NCI-H510A treated with DMSO at 0.1 percent for 48 hours (cell line): ENCODE measurements around the gene PTTG1IP2.
"Not testable (repeated sequence)": the region's sequence is repeated elsewhere in the genome, so short reads cannot be mapped to it uniquely, and the experiment has no call there.

Experiments used
- DNase-seq: peaks from one replicate; lab custom pipeline; 2025; lab: John Stamatoyannopoulos, UW

PTTG1IP2 gene

DNA sequence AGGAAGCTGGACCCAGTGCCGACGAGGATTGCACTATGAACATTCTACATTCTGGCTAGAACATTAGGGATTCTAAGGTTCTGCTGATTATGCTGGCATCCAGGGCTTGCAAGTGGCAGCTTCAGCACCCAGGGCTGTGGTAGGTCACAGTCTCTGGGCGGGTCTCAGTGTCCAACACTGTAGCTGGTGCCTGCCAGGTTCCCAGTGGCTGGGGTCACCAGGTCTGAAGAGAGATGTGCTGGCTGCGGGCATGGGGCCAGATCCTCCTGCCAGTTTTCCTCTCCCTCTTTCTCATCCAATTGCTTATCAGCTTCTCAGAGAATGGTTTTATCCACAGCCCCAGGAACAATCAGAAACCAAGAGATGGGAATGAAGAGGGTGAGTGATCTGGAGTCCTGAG is at the start of gene PTTG1IP2:
TSS of gene PTTG1IP2 (plus strand) at position 86 of the 400 bp plus-strand sequence. CDS start at position 234, 148 bp downstream.
- no peak for DNase-seq

DNA sequence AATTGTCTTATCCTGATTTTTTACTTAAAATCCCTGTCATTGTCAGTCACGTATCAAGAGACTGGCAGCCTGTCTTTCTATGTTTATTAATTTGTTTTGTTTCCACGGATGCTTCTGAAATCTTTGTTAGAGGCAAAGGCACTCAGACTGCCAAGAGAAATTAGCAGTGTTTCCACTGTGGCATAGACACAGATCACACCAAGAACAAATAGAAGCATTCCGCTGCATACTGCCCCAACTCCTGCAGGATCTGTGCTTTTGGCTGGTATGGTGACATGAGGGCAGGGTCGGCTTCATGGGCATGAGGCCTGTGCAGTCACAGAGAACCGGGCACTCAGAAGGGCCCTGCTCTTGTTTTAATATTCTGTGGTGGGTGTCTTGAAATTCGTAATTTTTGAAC is 47.8 kb upstream of the PTTG1IP2 start:
- no peak for DNase-seq

DNA sequence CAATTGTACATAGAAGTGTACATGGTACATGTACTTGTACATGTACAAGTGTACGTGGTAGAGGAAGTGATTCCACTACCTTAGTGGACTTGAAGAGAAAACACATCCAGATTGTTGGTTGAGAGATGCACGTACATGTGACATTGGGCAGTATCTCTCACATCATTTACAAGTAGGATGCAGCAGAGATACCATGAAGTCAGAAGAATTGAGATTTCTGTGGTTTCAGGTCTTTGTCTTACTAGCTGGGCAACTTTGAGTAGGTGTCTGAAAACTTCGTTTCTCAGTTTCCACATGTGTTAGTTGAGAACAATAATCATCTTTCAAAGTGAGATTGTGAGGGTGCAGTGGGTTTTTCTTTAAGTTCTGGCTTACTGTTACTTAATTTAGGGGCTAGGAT is 44.7 kb upstream of the PTTG1IP2 start:
- DNase-seq = no peak

DNA sequence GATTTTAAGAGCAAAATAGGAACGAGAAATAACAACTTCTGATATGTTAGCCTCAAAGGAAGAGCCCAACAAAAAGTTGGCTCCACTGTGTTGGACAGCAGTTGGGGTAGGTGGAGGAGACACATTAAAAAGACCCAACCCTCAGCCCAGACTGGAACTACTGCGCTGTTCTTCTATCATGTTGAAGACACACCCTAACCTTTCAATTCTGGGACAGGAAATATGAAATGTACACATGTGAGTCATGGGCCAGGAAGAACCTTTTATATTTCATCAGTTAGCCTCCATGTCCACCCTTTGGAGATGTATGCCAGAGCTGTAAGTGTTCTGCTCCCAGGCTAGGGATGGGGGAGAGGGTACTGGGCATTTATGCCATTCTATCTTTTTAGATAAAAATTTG is 44.1 kb upstream of the PTTG1IP2 start:
- DNase-seq = no peak

DNA sequence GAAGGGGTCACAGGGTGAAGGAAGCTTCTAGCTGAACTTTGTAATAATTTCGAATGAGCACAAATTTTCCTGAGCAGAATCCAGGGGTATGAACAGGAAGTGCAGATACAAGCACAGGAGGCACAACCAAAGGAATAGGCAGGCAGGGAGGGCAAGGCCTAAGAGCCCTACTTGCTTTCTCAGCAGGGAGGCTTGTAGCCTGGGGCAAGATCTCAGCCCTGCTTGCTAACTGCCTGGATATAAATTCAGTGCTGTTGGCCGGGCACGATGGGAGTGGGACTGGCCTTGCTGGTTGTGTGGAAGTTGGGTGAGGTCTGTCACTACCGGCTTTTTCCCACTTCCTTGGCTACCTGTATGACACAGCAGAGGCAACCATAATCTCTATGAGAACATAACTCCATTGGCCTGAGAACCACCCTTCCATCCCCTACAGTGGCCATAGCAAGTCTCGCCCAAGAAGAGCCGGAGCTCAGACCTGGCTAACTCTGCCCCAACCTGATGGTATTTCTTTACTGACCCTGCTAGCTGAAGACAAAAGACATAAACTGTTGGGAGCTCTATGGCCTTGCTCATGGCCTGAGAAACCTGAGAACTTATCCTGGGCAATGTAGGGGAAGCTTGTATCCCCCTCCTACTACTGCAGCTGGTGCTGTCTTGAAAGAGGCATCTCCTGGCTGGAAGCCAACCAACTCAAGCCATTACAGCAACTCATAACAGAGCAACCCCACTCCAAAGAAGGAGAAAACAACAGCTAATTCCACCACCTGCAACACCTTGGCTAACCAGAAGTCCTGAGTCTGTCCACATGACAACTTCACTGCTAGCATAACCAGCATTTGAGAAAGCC is 38.6 kb upstream of the PTTG1IP2 start:
- DNase-seq = no peak

DNA sequence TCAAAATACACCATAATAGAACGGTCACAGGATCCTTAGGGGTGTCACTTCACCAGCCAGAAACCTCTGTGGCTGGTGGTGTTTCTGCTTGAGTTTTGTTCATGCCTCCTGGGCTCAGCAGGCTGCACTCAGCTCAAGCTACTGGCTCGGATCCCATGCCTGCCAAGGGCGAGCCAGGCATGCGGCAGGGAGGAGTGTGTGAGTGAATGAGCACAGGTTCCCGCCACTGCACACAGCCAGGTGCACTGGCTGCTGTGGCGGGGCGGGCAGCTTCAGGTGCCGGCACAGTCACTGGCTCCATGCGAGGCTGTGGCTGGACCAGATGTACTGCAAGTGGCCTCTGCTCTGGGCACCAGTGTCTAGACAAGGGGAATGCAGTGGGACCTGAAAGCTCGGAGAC is 36.7 kb upstream of the PTTG1IP2 start:
- no peak for DNase-seq

DNA sequence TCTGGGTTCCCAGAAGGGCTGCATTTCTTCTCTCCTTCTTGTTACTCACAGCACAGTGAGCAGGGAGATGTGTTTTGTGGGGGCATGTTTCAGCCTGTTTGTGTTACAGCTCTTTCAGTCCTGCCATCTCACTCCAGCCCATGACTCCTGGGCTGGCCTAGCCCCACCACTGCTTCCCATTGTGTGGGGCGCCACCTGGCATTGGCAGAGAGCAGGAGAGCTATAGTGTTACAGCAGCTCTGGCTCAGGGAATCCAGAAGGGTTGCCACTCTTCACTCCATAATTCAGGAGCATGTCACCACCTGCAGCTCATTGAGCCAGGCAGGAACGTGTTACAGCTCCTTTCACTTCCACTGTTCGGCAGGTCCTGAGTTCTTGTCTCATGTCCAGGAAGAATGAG is 36.2 kb upstream of the PTTG1IP2 start:
- DNase-seq = no peak

DNA sequence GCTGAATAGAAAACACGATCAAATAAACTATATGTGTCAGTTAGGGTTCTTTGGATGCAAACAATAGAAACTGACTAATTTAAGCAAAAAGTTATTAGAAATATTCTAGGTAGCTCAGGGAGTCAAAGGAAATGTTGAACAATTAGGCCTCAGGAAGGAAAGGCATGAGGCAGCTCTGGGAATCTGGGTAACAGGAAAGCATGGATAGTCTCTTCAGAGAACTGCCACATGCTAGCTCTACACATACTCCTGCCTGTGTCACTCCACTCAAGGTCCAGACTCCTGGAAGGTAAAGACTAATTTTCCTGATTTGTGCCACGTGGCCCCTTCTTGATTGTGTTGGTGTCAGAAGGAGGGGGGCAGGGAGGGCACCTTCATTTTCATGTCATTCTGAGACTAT is 23.8 kb upstream of the PTTG1IP2 start:
- no peak for DNase-seq

DNA sequence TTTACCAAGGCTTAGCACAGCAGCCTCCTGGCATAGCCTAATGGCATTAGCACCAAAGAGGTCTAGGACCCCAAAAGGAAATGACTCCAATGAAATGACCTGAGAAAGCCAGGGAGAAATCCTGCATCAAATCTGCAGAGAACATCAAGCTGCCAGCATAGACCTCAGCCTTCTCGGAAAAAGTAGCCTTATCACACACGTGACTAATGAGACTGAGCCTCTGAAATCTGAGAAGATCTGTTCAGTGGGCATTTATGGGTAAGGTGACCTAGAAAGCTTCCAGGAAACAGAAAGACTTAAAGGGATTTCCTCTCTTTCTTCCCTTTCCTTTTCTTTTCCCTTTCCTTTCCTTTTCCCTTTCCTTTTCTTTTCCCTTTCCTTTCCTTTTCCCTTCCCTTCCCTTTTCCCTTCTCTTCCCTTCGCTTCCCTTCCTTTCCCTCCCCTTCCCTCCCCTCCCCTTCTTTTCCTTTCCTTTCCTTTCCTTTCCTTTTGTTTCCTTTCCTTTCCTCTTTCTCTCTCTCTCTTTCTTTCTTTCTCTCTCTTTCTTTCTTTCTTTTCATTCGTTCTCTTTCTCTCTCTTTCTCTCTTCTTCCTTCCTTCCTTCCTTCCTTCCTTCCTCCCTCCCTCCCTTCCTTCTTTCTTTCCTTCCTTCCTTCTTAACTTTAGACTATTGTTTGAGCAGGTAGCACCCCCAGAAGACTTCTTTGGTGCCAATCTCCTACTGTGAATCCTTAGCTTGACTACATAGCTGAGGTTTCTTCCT is 23.1 kb upstream of the PTTG1IP2 start:
- DNase-seq = no peak

DNA sequence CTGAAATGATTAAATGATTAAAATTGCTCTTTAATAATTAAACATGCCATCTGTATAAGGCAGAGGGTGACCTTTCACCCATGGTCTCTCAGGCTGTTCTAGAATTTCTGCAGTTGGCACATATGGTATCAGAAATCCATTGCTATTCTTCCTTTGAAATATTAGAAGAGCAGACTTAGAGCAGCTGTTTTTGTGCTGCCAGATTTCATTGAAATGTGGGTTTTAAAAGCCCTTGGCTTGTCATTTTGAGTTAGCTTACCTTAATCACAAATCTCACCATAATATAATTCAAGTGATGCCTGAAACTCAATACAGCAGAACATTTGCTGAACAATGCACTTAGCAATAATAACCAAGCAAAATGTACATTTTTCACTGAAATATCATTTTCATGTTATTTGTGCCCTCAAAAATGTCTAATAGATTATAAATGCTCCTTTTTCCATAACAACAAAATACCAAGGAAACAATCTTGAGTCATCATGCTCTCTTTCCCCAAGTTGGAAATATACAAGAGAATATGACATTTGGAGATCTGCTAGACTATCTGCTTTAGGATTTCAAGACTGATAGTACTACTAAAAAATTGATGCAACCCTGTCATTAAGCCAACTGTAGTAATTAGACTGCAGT is 16.1 kb upstream of the PTTG1IP2 start:
- no peak for DNase-seq

DNA sequence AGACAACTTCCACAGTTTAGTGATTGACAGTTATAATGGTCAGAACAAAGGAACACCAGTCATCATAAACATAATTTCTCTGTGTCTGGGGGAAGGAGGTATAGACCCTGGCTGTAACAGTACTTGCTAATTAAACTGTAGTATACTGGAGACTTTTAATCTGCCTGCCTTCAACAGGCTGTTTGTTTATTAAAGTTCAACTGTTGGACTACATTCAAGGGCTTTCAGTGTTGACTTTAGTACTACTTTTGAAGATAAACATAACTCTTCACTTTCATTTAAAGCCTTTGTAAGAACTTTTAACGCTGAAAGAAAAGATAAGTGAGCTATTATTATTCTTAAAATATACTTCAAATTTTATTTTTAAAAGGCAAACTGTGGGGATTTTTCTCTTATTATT is 15.5 kb upstream of the PTTG1IP2 start:
- DNase-seq = no peak

DNA sequence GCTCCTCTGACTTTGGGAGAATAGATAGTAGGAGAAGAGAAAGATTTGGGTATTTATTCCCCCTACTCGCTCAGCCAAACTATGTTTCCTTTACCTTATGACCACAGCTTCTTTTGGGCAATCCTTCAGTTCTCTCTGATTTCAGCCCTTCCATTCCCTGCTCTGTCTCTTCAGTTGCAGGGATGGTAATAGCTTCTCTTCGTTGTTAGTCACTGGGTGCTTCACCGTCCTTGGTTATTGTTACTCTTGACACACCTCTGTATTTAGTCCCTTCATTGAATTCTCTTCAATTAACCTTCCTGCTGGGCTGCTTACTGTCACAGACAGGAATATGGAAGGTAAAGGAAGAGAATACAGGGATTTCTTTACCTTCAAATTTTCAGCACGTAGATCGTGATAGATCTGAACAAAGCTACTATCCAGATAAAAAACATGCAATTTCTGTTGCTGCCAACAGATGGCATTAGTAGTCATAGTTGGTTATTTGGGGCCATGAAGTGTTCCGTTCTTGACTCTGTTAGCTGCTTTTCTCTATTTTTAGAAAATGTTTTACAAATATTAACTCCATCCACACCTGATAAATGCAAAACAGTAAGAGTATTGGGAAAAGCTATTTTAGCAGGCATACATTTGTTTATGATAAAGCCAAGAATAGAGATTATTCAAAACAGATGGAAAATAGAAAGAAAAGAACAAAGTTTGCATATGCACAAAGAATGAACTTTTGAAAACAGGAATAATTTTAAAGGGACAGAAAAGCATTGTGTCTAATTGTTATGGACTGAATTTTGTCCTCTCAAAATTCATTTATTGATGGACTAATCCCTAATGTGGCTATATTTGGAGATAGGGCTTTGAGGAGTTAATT is 14.0 kb upstream of the PTTG1IP2 start:
- peak; percentile 53 for DNase-seq

DNA sequence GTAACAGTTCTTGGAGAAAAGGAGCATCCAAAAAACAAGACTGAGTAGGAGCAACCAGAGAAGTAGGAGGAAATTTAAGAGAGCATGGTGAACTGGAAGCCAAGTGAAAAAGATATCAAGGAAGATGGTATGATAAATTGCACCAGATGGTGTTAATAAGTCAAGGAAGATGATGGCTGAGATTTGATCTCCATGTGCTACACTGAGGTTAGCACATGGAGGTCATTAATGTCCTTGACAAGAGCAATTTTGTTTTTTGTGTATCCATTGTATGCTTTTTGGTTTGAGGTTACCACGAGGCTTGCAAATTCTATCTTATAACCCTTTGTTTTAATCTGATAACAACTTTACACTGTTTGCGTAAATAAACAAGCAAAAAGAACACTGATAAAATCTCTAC is 11.3 kb upstream of the PTTG1IP2 start:
- no peak for DNase-seq

DNA sequence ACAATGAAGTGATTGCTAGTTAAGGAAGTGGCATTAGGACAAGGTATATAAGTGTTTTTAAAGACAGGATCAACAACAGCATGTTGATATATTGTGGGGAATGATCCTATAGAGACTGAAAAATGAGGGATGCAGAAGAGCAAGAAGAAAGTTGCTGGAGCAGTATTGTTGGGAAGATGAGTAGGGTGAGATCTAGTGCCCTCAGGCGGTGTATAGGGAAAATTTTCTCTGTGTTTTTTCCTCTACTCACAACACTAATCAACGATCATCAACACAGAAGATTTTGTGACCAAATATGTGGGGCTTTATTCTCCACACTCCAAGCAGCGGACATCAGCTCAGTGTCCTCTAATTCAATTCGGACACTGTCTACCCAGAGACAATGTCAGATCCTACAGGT is 9.6 kb upstream of the PTTG1IP2 start:
- DNase-seq = no peak

DNA sequence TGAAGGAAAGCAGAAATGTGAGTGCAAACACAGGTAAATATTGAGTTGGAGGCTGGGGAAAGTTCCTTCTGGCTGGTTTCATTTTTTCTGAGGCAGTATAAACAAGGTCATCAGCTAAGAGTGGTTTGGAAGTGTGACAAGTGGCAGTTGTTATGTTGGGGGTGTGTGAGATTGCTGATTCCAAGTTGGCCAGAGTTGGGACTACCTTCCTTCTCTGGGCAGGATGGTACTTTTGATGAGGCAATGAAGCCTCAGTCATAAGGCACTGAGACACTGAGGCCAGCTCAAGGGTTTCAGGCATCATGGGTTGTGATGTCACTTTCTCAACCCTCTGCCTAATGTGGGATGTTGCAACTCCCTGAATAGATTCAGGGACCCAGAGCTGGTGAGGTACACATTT is 8.2 kb upstream of the PTTG1IP2 start:
- DNase-seq = no peak

DNA sequence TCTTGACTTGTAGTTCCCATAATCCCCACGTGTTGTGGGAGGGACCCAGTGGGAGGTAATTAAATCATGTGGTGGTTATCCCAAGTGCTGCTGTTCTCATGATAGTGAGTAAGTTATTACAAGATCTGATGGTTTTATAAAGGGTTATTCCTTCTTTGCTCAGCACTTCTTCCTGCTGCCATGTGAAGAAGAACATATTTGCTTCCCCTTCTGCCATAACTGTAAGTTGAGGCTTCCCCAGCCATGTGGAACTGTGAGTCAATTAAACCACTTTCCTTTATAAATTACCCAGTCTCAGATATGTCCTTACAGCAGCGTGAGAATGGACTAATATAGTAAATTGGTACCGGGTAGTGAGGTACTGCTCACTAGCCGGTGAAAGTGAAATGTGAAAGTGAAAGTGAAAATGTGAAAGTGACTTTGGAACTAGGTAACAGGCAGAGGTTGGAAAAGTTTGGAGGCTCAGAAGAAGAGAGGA is 6.2 kb upstream of the PTTG1IP2 start:
- not testable (repeated sequence) for DNase-seq

DNA sequence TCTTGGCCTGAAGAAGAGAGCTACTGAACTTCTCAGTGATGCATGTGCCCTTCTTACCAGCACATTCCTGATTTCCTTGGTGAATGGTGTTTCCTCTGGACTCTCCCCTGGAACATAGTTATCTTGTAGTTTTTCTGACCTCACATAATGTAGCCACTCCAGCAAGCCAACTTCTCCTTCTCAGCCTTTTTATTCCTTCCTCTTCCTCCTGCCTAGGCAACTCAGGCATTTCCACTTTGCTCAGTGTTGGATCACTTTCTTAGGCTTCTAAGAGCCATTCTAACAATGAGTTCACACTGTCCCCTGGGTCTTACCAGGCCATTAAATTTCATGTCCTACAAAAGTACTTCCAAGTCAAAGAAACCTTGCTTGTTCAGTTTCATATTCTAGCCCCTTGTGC is 3.6 kb upstream of the PTTG1IP2 start:
- DNase-seq = no peak

DNA sequence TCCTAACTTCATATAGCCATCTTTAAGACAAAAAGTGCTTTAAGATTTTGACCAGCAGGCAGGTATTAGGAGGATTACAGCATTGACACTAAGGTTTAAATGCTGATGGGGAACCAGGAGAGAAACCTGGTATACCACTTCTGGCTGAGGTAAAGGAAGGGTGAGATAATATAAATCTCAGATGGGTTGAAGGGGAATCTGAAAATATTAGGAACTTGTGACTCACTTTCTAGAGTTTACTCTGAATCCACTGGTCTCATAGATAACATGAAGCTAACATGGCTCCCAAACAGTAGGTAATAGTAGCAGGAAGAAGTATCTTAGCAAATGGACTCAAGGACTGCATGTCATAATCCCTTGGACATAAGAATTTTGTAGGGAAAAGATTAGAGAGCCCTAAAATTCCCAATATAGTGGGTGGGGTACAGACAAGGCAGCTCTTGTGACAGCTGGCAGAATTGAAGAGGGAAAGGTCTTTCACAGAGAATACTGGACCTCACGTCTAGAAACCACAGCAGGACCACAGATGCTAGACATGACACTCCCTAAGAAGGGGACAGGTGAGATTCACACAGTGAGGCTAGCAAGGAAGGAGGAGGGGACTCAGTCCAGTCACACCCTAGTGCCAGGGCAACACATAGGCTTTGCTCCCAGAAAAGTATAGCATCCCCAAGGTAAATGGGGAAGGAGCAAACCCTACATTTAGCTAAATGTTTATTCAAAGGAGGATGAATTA is 3.5 kb downstream of the PTTG1IP2 start:
- DNase-seq = no peak

DNA sequence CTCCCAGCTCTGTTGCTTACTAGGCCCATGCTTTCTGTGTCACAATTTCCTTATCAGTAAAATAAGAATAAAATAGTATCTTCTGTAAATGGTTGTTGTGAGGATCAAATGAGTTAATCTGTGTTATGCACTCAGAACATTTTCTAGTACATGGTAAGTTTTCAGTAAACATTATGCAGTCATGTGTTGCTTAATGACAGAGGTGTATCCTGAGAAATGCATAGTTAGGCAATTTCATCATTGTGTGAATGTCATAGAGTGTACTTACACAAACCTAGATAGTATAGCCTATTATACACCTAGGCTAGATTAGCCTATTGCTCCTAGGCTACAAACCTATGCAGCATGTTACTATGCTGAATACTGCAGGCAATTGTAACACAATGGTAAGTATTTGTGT is 4.4 kb downstream of the PTTG1IP2 start:
- DNase-seq = no peak

DNA sequence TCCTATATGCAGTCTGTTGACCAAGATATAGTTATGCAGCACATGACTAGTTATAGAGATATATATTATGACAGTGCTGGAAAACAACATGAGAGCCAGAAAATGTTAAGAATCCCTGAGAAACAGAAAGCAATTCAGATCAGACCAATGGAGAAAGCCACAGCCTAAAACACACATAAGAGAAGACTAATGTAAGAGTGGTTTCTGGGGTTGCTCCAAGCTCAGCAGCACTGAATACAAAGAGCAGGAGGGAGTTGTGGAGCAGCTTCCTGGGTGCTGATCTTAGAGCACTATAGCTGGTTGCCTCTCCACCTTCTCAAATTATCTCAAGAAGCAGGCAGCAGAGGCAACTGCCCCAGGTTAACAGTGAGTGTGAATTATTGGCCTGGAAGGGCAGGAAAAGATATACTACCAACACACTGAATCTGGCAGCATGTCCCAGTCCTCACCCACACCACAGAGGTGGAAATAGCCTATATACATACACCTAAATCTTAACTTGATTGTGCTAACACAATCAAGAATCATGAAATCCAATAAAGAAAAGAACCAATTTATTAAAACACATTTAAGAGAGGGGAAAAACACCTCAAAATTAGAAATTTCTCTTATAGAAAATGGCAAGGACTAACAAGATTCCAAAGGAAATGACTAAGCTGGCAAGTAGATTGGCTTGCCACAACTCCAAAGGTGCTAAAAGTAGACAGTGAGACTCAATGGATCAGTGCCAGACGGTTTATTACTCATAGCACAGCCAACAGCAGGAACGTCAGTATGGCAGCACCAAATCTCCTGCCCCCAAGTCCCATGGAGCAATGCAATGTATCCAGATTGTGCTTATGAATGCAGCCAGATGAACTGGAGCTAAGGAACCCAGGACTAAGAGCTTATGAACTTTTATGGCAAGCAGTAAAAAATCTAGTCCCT is 5.1 kb downstream of the PTTG1IP2 start:
- no peak for DNase-seq
